ENCODE results near the gene MACROD1. TPM values are rescaled to one million over a fixed set of nuclear protein-coding genes. Genes with fewer than 3 reads are reported as not detected.

Gene MACROD1
- total RNA-seq, 1 donor from 2014 or later = 39.4 TPM

GRCh38 chr11:64192434-64192833 is 26.5 kb upstream of the MACROD1 start:
- no peaks in the 10 kb centered on the region for H3K27me3 Mint-ChIP-seq (ENCODE audit: low read depth)
- no peaks in the 10 kb centered on the region for H3K9me3 Mint-ChIP-seq
- peaks cover 26% of the 10 kb centered on the region for H3K36me3 Mint-ChIP-seq
- H3K4me3 Mint-ChIP-seq = no peak overlapping the region
- H3K27ac Mint-ChIP-seq = no peak overlapping the region
- H3K4me1 Mint-ChIP-seq = no peaks in the 10 kb centered on the region
- TF ChIP-seq, protein P1, sequence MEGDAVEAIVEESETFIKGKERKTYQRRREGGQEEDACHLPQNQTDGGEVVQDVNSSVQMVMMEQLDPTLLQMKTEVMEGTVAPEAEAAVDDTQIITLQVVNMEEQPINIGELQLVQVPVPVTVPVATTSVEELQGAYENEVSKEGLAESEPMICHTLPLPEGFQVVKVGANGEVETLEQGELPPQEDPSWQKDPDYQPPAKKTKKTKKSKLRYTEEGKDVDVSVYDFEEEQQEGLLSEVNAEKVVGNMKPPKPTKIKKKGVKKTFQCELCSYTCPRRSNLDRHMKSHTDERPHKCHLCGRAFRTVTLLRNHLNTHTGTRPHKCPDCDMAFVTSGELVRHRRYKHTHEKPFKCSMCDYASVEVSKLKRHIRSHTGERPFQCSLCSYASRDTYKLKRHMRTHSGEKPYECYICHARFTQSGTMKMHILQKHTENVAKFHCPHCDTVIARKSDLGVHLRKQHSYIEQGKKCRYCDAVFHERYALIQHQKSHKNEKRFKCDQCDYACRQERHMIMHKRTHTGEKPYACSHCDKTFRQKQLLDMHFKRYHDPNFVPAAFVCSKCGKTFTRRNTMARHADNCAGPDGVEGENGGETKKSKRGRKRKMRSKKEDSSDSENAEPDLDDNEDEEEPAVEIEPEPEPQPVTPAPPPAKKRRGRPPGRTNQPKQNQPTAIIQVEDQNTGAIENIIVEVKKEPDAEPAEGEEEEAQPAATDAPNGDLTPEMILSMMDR (IDR thresholded peaks at IDR 0.05; ENCODE audit: unreplicated experiment) = no peak
- DNase-seq (ENCODE audit: low spot score in 2 of 2, unreplicated experiment in 2 of 2) = no peak

DNA sequence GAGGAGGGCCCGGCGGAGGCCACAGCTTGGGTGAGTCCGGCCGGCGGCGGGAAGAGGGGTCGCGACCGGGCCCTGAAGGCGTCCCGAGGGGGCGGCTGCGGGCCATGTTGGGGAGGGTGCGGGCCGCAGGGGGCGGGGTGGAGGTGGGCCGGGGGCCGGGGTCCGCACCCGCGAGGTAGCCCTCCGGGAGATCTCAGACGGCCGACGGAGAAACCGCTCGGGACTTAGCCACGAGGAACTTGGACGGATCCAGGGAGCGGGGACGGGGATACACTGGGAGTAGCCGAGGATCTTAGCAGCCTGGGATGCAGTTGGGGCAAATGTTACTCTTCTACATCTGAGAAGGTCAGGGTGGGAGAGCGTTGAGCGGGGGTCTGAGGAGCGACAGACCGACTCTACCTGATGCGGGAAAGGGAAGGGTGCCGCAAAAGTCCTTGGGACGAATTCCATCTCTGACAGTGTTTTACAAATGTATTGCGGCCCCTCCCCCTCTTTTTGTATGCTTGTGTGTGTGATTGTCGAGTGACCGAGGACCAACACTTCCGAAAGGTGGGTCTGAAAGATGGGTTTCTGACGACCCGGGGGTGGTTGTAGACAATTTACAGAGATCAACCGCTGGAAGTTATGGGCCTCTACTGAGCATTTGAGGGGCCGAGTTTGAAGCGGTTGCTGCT is 20.7 kb upstream of the MACROD1 start:
- Mint-ChIP-seq H3K4me1 (peaks cover 17% of the 10 kb centered on the region), H3K27ac (no peak overlapping the region), H3K27me3 (ENCODE audit: low read depth) (no peaks in the 10 kb centered on the region), H3K36me3 (peaks cover 3% of the 10 kb centered on the region), H3K4me3 (no peak overlapping the region), H3K9me3 (no peaks in the 10 kb centered on the region)
- TF ChIP-seq, protein P1 (IDR thresholded peaks at IDR 0.05; ENCODE audit: unreplicated experiment) = no peak
- DNase-seq (ENCODE audit: low spot score in 2 of 2, unreplicated experiment in 2 of 2) = no peak

DNA sequence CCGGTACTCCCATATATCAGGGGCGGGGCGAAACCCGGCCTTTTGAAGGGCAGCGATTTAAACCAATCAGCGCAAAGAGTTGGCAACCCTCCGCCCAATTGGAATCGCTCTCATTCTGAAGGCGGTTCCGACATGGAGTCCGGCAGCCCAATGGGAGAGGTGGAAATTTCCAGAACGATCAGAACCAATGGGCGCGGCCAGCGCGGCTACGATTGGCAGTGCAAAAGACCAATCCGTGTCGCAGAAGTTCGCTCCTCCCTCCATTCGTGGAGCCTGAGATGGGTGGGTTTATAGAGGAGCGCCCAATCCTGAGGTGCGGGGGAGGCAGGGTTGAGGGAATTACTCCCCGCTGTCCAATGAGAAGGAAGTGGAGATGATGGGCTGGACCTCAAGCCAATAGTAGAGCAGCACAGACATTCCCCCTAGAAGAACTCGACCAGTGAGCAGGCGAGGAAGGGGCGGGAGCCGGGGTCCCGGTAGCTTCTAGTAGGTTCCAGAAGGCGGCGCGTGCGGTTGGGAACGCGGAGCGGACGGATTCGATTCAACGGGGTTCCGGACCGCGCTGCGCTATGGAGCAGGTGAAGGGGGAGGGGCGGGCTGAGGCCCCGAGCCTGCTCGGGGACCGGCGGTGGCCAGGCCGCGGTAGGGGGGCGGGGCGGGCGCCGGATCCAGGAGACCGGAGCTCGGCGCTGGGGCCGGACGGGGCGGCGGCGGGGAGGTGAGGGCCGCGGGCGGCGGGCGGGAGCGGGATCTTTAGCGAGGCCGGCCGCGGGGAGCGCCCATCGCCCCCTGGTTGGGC is 20.0 kb upstream of the MACROD1 start, which contains the start of gene STIP1:
Gene STIP1, plus strand, starts transcription at position 479 of the 799 bp plus-strand sequence. Its CDS starts 91 bp downstream, at position 570.
- Mint-ChIP-seq H3K4me3 (peak within 1 kb of the TSS; percentile 96), H3K27ac (peak within 1 kb of the TSS; percentile 99), H3K9me3 (no peaks in the 10 kb centered on the region), H3K27me3 (ENCODE audit: low read depth) (no peaks in the 10 kb centered on the region), H3K4me1 (peaks cover 25% of the 10 kb centered on the region), H3K36me3 (peaks cover 3% of the 10 kb centered on the region)
- DNase-seq (ENCODE audit: low spot score in 2 of 2, unreplicated experiment in 2 of 2) = peak; percentile 98 to 99
- TF ChIP-seq, protein P1 (IDR thresholded peaks at IDR 0.05; ENCODE audit: unreplicated experiment) = no peak

DNA sequence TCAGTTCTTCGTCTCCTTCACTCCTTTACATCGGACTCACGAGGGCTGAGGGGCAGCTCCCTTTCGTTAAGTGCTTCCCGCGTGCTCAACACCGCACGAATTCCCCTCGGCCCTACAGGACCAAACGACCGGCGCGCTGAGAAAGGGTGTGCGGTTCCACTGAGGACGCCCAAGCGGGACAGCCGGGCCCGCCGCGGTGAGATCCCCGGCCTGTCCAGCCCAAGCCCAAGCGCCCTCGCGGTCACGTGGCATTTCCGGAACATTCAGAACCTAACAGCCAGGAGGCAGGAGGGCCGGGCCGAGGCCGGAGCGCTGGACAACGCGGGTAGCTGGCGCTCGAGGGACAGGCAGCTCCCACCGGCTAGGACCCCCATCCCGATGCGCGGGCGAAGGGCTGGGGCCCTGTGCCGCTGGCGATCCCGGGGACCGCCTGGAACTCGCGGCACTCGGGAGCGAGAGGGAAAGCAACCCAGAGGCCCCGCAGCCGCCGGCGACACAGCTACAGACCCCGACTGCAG is 19.3 kb upstream of the MACROD1 start:
- peaks cover 3% of the 10 kb centered on the region for H3K36me3 Mint-ChIP-seq
- TF ChIP-seq, protein P1 (IDR thresholded peaks at IDR 0.05; ENCODE audit: unreplicated experiment) = no peak
- no peaks in the 10 kb centered on the region for H3K27me3 Mint-ChIP-seq (ENCODE audit: low read depth)
- H3K4me3 Mint-ChIP-seq = peak overlapping the region; percentile 96
- H3K27ac Mint-ChIP-seq = peak overlapping the region; percentile 99
- H3K9me3 Mint-ChIP-seq = no peaks in the 10 kb centered on the region
- DNase-seq (ENCODE audit: low spot score in 2 of 2, unreplicated experiment in 2 of 2) = peak in 1 of 2 experiments; percentile 53
- peaks cover 30% of the 10 kb centered on the region for H3K4me1 Mint-ChIP-seq

DNA sequence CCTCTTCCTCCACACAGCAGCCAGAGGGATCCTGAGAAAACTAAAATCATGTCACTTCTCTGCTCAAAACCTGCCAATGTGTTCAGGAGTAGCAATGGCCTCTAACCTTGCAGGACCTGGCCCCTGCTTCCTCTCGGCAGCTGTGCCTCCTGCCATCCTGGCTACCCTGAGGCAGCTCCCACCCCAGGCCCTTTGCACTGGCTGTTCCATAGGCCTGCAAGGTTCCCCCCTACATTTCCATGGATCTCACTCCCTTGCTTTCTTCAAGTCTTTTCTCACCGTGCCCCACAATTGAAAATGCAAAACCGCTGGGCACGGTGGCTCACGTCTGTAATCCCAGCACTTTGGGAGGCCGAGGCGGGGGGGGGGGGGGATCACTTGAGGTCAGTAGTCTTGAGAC is 18.0 kb upstream of the MACROD1 start:
- Mint-ChIP-seq H3K27ac (peak overlapping the region; percentile 59), H3K27me3 (ENCODE audit: low read depth) (no peaks in the 10 kb centered on the region), H3K4me3 (peak overlapping the region; percentile 50), H3K9me3 (no peaks in the 10 kb centered on the region), H3K4me1 (peaks cover 30% of the 10 kb centered on the region), H3K36me3 (no peaks in the 10 kb centered on the region)
- TF ChIP-seq, protein P1 (IDR thresholded peaks at IDR 0.05; ENCODE audit: unreplicated experiment) = no peak
- DNase-seq (ENCODE audit: low spot score in 2 of 2, unreplicated experiment in 2 of 2) = no peak

All from mesothelial cell of epicardium (in vitro differentiated cells).